SH-SY5Y (cell line): Measurements from ENCODE around the gene GFER.

Experiments used
- GATA2 ChIP-seq: IDR thresholded peaks from 2 replicates; pipeline ENCODE4 v1.6.1; 2011; ENCODE audit warnings: mild to moderate bottlenecking, low read depth, low read length
- GATA3 ChIP-seq: IDR thresholded peaks from 2 replicates; pipeline ENCODE4 v1.6.1; 2011; ENCODE audit warnings: low read depth, mild to moderate bottlenecking, low read length, moderate library complexity

Gene GFER

DNA sequence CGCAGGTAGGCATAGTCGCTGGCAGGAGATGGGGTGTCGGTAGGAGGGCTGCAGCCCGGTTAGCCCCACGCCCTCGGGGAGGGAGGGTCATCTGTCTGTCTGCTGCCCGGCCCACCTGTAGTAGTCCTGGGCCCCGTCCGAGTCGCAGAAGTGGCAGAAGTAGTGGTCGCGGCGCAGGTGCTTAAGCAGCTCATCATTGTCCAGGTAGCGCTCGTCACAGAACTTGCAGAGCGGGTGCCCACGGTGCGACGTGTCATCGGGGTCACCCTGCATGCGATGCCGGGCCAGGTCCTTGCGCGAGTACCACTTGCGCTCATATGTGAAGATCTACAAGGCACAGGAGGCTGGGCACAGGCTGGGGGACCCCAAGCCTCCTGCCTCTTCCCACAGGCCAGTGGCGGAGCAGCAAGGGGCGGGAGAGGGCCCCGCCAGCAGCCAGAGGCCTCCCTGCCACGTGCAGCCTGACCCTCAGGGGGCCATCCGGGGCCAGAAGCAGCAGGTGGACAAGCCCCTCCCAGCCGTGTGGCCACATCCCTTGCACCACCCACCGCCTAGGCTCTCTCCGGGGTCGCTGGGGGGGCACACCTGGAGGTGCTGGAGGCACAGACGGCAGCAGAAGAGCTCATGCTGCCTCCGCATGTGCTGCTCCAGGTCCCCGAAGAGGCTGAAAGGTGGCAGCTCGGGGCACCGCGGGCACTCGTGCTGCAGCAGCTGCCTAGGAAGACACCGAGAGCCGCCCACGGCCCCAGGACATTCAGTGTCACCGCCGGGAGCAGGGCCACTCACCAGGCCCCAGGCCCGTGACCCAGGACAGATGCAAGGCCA lies 18.6 kb downstream of the GFER start:
- TF ChIP-seq GATA3 (no peak), GATA2 (no peak)

DNA sequence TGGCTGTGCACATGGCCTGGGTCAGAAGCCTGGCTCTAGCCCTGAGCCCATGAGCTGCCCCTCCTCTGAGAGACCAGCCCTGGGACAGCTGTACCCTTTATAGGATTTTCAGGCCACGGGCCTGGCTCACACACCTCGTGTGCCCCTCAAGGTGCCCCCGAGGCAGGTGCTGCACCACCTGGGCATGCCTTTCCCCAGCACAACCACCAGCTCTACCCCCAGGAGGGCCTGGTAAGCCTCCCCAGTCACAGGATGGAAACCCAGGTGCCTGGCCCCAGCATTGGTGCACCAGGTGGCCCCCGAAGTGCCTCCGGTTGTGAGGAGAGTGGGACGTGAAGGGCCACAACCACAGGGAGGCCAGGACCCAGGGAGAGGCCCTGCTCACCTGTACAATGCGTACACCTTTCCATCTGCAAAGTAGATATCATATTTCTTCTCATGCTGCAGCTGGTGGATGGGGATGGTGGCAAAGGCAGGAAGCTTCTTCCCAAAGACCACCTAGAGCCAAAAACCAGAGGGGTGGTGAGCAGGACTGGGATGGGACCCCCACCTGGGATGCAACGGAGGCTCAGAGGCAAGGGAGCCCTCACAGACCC lies 19.3 kb downstream of the GFER start:
- TF ChIP-seq GATA3 (no peak), GATA2 (no peak)

DNA sequence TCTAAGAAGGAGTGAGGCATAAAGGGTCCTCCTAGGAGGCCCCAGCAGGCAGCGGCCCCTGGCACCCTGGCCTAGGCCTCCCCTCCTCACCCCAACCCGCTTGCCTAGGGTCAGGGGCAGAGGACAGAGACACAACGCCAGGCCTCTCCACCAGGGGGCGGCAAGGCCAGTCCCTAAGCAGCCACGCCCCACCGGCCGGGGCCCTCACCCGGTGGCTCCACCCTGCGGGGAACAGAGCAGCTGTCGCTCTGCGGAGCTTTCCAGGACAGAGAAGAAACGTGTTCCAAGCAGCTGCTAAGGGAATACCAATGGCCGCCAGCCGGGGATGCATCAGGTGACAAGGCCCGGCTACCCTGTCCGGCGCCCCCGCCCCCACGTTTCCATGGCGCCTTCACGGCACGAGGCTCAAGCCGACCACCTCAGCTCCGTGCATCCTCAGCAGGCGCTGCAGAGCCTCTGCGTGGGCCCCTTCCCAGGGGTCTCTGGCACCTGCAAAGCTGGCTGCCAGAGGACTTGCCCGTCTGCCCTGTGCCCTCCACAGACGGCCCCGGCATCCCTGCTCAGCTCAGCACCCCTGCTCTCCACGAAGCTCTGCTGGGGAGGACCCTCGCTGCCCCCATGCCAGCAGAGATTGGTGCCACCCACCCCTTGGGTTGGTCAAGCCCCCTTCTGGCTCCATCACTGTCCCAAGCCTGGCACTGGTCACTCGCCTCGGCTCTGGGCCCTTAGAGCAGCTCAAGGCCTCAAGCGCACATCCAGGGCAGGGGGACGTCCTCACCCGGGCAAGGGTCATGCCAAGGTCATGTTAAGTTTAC lies 20.0 kb downstream of the GFER start:
- TF ChIP-seq GATA3 (no peak), GATA2 (no peak)

DNA sequence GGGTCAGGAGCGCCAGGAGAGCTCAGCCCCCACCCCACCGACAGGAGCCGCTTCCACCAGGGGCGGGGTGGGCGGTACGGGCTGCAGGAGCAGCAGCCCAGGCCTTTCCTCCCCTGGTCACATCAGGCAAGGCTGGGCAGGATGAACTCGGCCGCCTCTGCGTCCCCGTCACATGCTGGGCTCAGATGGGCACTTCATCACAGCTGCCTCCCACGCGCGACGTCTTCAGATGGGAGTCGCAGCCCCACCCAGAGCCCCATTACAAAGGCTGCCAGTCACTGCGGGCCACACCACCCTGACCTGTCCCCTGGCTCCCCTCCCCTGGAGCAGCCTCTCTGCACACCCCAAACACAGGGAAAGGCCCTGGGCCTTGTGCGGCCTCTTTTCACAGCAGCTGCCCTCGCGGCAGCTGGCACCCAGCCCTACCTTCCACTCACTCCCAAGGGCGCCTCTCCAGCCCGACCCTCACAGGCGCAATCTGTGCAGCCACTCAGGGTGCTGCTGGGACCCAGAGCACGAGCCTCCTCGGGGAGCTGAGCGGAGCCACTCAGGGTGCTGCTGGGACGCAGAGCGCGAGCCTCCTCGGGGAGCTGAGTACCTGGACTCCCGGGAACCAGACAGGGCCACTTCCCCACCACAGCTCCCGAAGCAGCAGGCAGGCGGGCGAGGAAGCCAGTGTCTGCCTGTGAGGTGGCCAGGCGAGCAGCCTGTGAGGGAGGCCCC lies 21.0 kb downstream of the GFER start:
- TF ChIP-seq GATA2 (no peak), GATA3 (no peak)

DNA sequence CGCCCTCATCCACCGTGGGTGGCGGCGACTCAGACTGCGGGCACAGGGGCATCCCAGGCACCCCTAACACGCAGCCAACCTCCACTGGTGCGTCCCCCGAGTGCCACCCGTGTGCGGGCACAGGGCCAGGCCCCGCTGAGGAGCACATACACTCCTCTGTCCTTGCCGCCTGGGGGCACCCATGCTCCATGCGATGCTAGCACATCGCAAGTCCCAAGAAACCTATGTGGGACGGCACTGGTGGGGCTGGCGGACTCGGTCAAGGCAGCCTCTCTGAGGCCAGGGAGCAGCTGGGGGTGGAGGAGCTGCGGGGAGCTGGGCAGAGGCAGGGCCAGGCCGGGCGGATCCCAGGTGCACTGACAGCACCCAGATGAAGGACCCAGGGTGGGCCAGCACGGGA lies 21.7 kb downstream of the GFER start:
- TF ChIP-seq GATA3 (no peak), GATA2 (no peak)

DNA sequence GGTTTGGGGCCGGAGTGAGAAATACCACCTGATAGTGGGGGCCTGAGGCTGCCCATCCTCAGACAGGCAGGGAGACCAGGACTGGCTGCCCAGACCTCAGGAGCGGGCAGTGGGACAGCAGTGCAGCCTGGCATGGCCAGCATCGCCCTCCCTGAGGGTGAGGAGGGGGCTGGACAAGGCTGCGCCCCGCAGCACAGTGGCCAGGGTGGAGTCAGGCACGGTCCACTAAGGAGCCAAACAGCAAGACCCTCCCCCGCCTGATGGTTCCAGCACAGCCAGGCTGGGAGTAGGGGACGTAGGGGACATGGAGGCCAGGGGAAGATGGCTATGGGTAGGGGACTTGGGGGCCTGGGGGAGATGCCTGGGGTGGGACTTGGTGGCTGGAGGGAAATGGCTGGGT lies 22.3 kb downstream of the GFER start:
- TF ChIP-seq GATA2 (no peak), GATA3 (no peak)

DNA sequence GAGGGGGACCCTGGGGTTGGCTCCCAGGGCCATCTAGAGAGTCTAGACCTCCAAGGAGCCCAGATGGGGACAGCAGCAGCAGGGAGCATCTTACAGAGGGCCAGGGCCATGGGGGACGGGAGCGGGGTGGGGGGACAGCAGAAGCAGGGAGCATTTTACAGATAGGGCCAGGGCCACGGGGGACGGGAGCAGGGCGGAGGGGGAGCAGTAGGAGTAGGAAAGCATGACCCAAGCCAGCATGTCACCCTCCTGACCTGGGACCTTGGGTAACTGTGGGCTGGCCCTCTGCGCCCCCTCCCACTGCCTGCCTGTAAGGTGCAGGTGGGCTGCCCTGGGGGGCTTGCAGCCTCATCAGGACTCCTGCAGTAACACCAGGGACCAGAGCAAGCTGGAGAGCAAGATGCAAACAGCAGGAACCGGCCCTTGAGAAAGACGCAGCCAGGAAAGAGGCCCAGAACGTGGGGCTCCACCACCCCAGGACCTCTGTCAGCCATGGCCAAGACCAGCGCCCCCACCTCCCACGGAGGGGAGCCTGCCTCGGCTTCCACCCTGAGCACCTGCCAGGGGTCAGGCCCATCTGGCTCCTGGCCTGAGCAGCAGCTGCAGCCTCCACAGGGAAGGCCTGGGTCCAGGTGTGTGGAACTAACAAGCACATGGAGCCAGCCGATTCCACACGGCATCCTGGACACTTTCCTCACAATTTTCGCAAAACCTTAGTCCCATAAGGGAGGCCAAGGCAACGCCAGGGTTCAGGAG lies 23.3 kb downstream of the GFER start:
- TF ChIP-seq GATA2 (no peak), GATA3 (no peak)

DNA sequence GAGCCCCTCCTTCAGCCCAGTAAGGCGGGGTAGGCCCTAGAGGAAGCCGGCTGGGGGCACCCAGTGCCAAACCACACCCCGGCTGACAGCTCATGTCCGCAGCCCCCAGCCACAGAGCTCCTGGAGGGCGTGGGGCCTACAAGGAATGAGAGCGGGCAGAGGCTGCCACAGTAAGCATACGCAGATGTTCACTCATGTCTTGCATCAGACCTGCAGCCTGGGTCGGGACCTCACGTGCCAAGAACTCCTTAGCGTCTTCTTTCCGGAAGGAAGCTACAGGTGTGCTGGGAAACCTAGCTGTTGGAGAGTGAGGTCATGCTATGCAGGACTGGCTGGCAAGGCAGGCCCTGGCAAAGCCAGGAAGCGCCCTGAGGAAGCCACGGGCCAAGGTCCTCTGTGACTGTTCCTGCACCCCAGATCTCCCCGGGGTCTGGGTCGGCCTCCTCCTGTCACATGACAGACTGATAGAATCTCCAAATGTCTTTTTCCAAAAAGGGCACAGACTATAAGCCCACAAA lies 24.1 kb downstream of the GFER start:
- TF ChIP-seq GATA2 (no peak), GATA3 (no peak)

DNA sequence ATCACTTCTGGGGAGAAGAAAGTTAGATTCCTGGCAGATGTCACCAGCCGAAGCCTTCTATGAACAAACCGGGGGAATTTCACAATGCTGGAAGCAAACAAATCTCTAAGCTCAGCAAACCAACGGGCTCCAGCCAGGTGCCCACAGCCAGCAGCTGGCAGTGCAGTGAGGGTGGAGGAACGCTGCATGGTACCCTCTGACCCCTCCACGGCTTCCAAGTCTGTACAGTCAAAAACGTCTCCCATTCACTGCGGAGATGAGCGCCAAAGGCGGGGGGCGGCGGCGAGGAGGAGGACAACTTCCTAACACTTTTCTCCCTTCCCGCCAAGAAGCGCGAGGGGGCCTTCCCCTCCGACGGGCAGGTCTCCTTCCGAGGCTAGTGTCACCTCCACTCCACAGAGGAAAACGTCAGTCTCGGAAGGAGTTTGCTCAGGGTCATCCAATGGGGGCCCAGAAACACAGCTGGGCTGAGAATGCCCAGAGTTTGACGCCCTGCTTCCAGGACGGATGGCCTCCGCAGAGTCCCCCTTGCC lies 24.7 kb downstream of the GFER start:
- TF ChIP-seq GATA3 (no peak), GATA2 (no peak)

DNA sequence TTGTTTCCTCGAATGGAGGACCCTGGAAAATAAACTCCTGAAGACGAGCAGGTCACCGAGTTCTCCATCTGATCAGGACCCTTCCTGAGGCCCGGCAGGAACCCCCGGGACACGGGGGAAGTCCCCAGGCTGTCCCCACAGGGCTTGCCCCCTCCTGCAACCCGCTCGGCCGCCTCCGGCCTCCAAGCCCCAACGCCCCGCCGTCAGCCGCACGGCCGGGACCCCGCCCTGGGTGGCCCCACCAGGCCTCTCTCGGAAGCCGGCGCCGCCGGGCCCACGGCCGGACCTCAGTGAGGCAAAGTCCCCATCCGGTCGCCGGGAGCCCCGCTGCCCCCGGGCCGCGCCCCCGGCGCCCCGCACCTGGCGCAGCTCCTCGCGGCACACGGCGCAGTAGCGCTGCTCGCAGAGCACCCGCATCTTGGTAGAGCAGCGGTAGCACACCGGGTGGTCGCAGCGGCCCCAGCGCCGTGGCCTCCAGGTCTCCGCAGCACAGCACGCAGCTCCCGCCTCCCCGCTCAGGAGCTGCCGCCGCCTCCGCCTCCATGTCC lies 25.2 kb downstream of the GFER start:
- TF ChIP-seq GATA3, result no peak
- no peak for TF ChIP-seq GATA2

DNA sequence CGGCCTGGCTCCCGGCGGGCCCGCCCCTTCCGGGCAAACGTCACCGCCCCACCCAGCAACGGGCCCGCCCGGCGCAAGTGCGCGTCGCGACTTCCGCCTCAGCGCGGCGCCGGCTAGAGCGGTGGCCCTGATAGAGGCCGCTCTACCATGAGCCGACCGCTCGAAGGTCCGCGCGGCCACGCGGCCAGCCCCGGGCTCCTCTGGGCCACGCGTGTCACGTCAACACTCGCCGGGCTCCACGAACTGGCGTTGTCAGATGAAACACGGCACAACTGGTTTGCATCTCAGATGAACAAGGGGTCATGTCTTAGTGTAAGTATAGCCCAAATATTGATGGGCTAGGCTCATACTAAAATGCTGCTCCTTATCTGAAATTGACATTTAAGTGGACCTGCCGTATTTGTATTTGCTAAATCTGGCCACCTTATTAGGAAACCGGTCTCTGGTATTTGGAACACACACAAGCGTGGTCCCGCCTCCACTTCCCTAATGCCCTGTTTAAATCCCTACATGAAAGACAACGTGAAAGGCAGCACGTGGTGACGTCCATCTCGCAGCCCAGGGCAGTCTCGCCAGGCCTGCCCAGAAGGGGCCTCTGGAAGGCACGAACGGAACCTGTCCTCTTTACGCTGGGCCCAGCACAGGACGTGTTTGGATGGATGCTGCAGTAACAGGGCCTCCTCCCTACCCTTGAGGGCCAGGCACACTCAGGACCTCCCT lies 26.0 kb downstream of the GFER start, which contains the start of gene ZNF598:
Gene ZNF598, minus strand, starts transcription at position 31 of the 720 bp plus-strand sequence.
- TF ChIP-seq GATA3 (no peak), GATA2 (no peak)

DNA sequence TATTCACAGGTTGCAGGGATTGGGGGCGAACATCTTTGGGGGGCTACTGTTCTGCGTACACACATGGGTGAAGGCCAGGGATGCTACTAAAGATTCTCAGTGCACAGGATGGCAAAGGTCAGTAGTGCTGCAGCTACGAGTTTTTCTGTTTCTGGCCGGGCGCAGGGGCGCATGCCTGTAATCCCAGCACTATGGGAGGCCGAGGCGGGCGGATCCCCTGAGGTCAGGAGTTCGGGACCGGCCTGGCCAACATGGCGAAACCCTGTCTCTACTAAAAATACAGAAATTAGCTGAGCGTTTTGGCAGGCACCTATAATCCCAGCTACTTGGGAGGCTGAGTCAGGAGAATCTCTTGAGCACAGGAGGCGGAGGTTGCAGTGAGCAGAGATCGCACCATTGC lies 29.5 kb downstream of the GFER start:
- TF ChIP-seq GATA2, result no peak
- TF ChIP-seq GATA3, result no peak
